Amniotic epithelial cell (primary cell): ENCODE measurements around the gene ANKRD18A.

Source experiments
- DNase-seq: peaks from one replicate; pipeline ENCODE4 v3.0.0-alpha.2; 2010; ENCODE audit warnings: low read depth

The ANKRD18A gene

GRCh38 chr9:38620483-38621433 lies at the start of gene ANKRD18A:
ANKRD18A (minus strand) TSS chr9:38620596; CDS start chr9:38620285, 311 bp downstream.
- DNase-seq = peak; percentile 57

- DNase-seq = no peak
Measured at GRCh38 chr9:38668791-38669466, 48.5 kb upstream of the ANKRD18A start.

- DNase-seq = peak; percentile 48
Measured at GRCh38 chr9:38662763-38663593, 42.6 kb upstream of the ANKRD18A start.

- DNase-seq = no peak
Measured at GRCh38 chr9:38659538-38659937, 39.1 kb upstream of the ANKRD18A start.

GRCh38 chr9:38656896-38657295 lies 36.5 kb upstream of the ANKRD18A start:
- DNase-seq = no peak

- DNase-seq = no peak
Measured at GRCh38 chr9:38652486-38652885, 32.1 kb upstream of the ANKRD18A start.

GRCh38 chr9:38652044-38652443 lies 31.6 kb upstream of the ANKRD18A start:
- DNase-seq = no peak

GRCh38 chr9:38651400-38652042 lies 31.1 kb upstream of the ANKRD18A start:
- no peak for DNase-seq

- no peak for DNase-seq
Measured at GRCh38 chr9:38650564-38650963, 30.2 kb upstream of the ANKRD18A start.

- no peak for DNase-seq
Measured at GRCh38 chr9:38649731-38650363, 29.5 kb upstream of the ANKRD18A start.

GRCh38 chr9:38644601-38645000 lies 24.2 kb upstream of the ANKRD18A start:
- peak; percentile 31 for DNase-seq

GRCh38 chr9:38643815-38644173 lies 23.4 kb upstream of the ANKRD18A start:
- DNase-seq = peak; percentile 55

- DNase-seq = no peak
Measured at GRCh38 chr9:38642951-38643814, 22.8 kb upstream of the ANKRD18A start.

GRCh38 chr9:38641985-38642864 lies 21.8 kb upstream of the ANKRD18A start:
- DNase-seq = peak; percentile 46

- no peak for DNase-seq
Measured at GRCh38 chr9:38641142-38641541, 20.7 kb upstream of the ANKRD18A start.

GRCh38 chr9:38639577-38639940 lies 19.2 kb upstream of the ANKRD18A start:
- no peak for DNase-seq

- DNase-seq = no peak
Measured at GRCh38 chr9:38638881-38639576, 18.6 kb upstream of the ANKRD18A start.

GRCh38 chr9:38634315-38634714 lies 13.9 kb upstream of the ANKRD18A start:
- DNase-seq = no peak

- DNase-seq = no peak
Measured at GRCh38 chr9:38629511-38629910, 9.1 kb upstream of the ANKRD18A start.
